ENCODE results near the gene LGALS1. TPM values are rescaled to one million over a fixed set of nuclear protein-coding genes. Genes with fewer than 3 reads are reported as not detected.
A peak's percentile ranks its signal among the peaks of the same experiment; 100 is the strongest.

LGALS1 gene
- total and polyA plus RNA-seq, 9 of the 15 experiments (the other 6 are each of a cell fraction or from before 2014, with no cell fraction given): 160 to 800 (median 330) TPM

DNA sequence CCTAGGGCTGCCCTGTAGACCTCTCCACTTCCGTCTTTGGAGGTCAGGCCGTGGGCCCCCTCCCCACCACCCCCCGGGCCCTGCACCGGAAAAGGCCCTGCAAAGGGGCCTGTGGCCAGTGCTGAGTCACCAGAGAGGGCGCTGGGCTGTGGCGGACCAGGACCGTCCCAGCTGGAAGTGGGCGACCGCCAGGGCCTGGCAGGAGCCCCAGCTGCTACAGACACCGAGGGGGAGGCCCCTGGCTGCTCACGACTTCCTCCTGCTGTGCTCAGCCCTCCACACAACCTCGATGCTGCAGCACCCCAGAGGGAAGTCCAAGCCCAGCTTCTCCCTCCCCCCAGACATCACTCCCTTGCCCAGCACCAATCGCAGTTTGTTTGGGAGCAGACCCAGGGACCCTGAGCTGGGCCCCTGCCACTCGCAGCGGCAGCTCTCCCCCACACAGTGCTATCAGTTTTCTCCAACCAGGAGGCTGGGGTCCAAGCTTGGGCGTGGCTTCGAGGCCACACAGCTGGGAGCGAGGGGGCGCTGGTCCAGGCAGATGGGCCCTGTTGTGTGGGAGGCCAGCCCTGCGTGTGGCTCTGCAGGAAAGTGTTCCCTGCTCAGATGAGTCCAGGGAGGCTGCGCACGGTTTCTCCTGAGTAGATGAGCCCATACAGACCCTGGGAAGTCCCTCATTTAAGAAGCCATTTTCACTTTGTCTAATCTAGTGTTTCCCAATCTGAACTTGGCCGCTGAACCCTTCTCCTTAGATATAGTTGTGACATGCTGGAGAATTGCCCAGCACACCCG lies 41.6 kb upstream of the LGALS1 start (continued):
- TF ChIP-seq, protein P1, sequence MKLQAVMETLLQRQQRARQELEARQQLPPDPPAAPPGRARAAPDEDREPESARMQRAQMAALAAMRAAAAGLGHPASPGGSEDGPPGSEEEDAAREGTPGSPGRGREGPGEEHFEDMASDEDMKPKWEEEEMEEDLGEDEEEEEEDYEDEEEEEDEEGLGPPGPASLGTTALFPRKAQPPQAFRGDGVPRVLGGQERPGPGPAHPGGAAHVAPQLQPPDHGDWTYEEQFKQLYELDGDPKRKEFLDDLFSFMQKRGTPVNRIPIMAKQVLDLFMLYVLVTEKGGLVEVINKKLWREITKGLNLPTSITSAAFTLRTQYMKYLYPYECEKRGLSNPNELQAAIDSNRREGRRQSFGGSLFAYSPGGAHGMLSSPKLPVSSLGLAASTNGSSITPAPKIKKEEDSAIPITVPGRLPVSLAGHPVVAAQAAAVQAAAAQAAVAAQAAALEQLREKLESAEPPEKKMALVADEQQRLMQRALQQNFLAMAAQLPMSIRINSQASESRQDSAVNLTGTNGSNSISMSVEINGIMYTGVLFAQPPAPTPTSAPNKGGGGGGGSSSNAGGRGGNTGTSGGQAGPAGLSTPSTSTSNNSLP (IDR thresholded peaks at IDR 0.05; ENCODE audit: borderline replicate concordance, low read depth, low read length): no peak
- TF ChIP-seq, protein P2, sequence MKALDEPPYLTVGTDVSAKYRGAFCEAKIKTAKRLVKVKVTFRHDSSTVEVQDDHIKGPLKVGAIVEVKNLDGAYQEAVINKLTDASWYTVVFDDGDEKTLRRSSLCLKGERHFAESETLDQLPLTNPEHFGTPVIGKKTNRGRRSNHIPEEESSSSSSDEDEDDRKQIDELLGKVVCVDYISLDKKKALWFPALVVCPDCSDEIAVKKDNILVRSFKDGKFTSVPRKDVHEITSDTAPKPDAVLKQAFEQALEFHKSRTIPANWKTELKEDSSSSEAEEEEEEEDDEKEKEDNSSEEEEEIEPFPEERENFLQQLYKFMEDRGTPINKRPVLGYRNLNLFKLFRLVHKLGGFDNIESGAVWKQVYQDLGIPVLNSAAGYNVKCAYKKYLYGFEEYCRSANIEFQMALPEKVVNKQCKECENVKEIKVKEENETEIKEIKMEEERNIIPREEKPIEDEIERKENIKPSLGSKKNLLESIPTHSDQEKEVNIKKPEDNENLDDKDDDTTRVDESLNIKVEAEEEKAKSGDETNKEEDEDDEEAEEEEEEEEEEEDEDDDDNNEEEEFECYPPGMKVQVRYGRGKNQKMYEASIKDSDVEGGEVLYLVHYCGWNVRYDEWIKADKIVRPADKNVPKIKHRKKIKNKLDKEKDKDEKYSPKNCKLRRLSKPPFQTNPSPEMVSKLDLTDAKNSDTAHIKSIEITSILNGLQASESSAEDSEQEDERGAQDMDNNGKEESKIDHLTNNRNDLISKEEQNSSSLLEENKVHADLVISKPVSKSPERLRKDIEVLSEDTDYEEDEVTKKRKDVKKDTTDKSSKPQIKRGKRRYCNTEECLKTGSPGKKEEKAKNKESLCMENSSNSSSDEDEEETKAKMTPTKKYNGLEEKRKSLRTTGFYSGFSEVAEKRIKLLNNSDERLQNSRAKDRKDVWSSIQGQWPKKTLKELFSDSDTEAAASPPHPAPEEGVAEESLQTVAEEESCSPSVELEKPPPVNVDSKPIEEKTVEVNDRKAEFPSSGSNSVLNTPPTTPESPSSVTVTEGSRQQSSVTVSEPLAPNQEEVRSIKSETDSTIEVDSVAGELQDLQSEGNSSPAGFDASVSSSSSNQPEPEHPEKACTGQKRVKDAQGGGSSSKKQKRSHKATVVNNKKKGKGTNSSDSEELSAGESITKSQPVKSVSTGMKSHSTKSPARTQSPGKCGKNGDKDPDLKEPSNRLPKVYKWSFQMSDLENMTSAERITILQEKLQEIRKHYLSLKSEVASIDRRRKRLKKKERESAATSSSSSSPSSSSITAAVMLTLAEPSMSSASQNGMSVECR (CRISPR knock-in tag; IDR thresholded peaks at IDR 0.05): peak; percentile 27; the same call in 1 of the 2 replicates
- no peak for TF ChIP-seq ILF3 (IDR thresholded peaks at IDR 0.05; ENCODE audit: borderline replicate concordance)
- no peak for TF ChIP-seq NFIX (CRISPR knock-in tag; IDR thresholded peaks at IDR 0.05; ENCODE audit: low read depth)
- no peak for TF ChIP-seq ZNF766 (CRISPR knock-in tag; conservative IDR thresholded peaks at IDR 0.05)
- TF ChIP-seq MTF1 (CRISPR knock-in tag; IDR thresholded peaks at IDR 0.05; ENCODE audit: borderline replicate concordance): no peak
- no peak for TF ChIP-seq PURB (CRISPR knock-in tag; IDR thresholded peaks at IDR 0.05; ENCODE audit: low read depth)
- no peak for TF ChIP-seq MIER1 (IDR thresholded peaks at IDR 0.05; ENCODE audit: low read depth)
- no peak for TF ChIP-seq RUNX1 (IDR thresholded peaks at IDR 0.05; ENCODE audit: low read depth)
- TF ChIP-seq ZNF695 (CRISPR knock-in tag; IDR thresholded peaks at IDR 0.05): no peak
- TF ChIP-seq NFE2L1 (tag; IDR thresholded peaks at IDR 0.05; ENCODE audit: borderline replicate concordance, low read depth): no peak
- no peak for TF ChIP-seq ERF (CRISPR knock-in tag; IDR thresholded peaks at IDR 0.05)
- TF ChIP-seq, protein P3, sequence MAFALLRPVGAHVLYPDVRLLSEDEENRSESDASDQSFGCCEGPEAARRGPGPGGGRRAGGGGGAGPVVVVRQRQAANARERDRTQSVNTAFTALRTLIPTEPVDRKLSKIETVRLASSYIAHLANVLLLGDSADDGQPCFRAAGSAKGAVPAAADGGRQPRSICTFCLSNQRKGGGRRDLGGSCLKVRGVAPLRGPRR (CRISPR knock-in tag; IDR thresholded peaks at IDR 0.05): no peak
- TF ChIP-seq, protein P4, sequence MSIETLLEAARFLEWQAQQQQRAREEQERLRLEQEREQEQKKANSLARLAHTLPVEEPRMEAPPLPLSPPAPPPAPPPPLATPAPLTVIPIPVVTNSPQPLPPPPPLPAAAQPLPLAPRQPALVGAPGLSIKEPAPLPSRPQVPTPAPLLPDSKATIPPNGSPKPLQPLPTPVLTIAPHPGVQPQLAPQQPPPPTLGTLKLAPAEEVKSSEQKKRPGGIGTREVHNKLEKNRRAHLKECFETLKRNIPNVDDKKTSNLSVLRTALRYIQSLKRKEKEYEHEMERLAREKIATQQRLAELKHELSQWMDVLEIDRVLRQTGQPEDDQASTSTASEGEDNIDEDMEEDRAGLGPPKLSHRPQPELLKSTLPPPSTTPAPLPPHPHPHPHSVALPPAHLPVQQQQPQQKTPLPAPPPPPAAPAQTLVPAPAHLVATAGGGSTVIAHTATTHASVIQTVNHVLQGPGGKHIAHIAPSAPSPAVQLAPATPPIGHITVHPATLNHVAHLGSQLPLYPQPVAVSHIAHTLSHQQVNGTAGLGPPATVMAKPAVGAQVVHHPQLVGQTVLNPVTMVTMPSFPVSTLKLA (conservative IDR thresholded peaks at IDR 0.05): peak; percentile 2 to 36; a peak in 1 of 4 replicates
- no peak for TF ChIP-seq ZBTB17 (CRISPR knock-in tag; IDR thresholded peaks at IDR 0.05)
- TF ChIP-seq FOXA1 (IDR thresholded peaks at IDR 0.05; ENCODE audit: borderline replicate concordance): no peak
- TF ChIP-seq ZNF644 (tag; IDR thresholded peaks at IDR 0.05; ENCODE audit: low read depth): no peak
- TF ChIP-seq POLR2B (IDR thresholded peaks at IDR 0.05; ENCODE audit: low read depth, partially characterized antibody): no peak

All from K562 (cell line).